Breast epithelium (tissue), 3 donors: Measurements from ENCODE around the gene RSPH6A.

Source experiments
- CTCF ChIP-seq, 3 donors: fragments of 450-650 bp; IDR thresholded peaks; one replicate each; pipeline ENCODE4 v1.5.1; 2016 to 2017; ENCODE audit warnings: antibody characterized with exemption in 3 of 3, mild to moderate bottlenecking in 3 of 3, moderate library complexity in 3 of 3
- POLR2AphosphoS5 ChIP-seq, 3 donors: sonication (generic); formaldehyde crosslinking; IDR thresholded peaks; one replicate each; pipeline ENCODE4 v1.6.1; 2017; ENCODE audit warnings: antibody characterized with exemption in 3 of 3

GRCh38 chr19:45863840-45864628 is 48.9 kb upstream of the RSPH6A start, which contains the start of gene FOXA3:
- TF ChIP-seq CTCF (IDR thresholded peaks at IDR 0.05) (peak; percentile 25 to 47 (median 31)), POLR2AphosphoS5 (IDR thresholded peaks at IDR 0.05) (no peak)
